Activated CD4-positive, alpha-beta T cell treated with anti-CD3 and anti-CD28 coated beads for 24 hours (primary cell): ENCODE results near the gene ATP2A3.
A peak's percentile ranks its signal among the peaks of the same experiment; 100 is the strongest.

Experiments
- DNase-seq, 2 donors: peaks; one replicate each; pipeline ENCODE4 v3.0.0-alpha.2; 2020; ENCODE audit warnings: low read depth in 2 of 2

Gene ATP2A3

GRCh38 chr17:3912827-3913226, 51.4 kb downstream of the ATP2A3 start:
- no peak for DNase-seq

- DNase-seq, result peak; percentile 44 to 58
These were observed 52.8 kb downstream of the ATP2A3 start for GRCh38 chr17:3911271-3912053.

GRCh38 chr17:3910420-3911270, 53.6 kb downstream of the ATP2A3 start:
- no peak for DNase-seq

- no peak for DNase-seq
These were observed 55.0 kb downstream of the ATP2A3 start for GRCh38 chr17:3909257-3909656.

GRCh38 chr17:3907483-3908216, 56.6 kb downstream of the ATP2A3 start:
- DNase-seq, result no peak

GRCh38 chr17:3906881-3907280, 57.4 kb downstream of the ATP2A3 start:
- DNase-seq, result no peak

DNA sequence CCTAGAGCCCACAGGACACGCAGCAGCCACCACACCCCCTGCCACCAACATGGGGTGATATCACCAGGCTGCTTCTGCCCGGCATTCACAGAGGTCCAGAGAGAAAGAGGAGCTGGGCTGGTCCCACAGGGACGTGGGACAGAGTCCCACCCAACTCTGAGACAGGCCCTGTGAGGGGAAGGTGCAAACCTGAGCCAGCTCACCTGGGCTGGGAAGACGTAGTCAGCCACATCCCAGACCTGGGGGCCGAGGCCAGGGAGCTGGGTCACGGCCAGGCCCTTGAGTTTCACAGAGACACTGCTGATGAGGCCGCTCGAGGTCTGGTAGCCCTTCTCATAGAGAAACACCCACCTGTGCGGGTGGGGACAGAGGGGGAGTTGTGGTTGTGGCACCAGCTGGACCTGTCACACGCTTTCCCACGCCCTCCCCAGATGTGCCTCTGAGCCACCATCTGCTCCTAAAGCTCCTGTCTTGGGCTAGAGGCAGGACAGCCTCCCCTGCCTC, 59.2 kb downstream of the ATP2A3 start:
- DNase-seq, result no peak

- no peak for DNase-seq
These were observed 59.7 kb downstream of the ATP2A3 start for GRCh38 chr17:3904501-3904900.

DNA sequence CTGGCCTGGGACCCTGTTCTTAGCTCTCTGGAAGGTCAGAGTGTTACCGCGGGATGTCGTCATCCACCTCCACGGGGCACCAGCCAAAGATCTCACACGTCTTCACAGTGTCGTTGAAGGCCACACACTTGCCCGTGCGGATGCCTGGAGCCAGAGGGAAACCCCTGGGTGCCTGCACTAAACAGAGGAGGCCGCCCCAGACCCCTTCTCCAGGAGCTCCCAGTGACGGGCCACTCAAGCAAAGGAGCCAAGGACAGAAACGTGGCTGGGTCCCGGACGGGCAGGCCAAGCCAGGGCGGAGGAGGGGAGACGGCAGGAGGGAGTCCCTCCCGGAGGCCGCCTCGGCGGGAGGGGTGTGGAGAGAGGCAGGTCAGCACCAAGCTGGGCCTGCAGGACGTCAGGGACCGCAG, 60.4 kb downstream of the ATP2A3 start:
- no peak for DNase-seq

GRCh38 chr17:3903051-3903825, 61.0 kb downstream of the ATP2A3 start:
- no peak for DNase-seq

DNA sequence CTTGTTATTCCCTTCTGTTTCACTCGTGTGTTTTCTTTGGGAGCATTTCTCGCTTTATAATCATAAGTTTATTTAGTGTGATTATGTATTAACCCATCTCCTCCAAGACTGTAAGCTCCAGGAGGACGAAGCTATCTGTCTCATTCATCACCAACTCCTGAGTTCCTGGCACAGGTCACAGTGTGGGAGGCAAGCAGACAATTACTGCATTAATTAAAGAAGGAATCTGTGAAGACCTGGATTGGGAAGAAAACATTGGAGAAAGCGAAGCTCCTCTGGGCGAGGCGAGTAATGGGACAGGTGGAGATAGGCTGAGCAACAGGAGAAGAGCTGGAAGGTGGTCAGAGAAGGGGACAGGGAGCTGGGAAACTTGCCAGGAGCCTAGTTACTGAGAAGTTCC, 63.6 kb downstream of the ATP2A3 start:
- no peak for DNase-seq

DNA sequence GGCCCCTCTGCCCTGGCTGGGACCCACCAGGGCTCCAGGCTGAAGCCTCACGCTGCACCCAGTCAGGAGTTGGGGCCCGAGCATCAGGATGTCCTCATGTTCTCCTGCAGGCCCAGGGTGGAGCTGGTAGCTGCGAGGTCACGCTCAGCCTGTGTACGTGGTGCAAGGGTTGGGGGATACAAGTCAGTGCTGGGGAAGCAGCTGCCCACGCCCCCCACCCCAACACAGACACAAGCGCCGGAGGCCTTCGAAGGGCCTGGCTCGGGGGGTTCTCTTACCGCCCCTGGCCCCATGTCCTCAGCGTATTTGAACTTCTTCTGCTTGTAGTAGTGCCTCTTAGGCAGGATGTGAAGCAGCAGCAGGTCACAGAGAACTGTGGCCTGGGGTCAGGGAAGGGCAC, 66.5 kb downstream of the ATP2A3 start:
- no peak for DNase-seq

DNA sequence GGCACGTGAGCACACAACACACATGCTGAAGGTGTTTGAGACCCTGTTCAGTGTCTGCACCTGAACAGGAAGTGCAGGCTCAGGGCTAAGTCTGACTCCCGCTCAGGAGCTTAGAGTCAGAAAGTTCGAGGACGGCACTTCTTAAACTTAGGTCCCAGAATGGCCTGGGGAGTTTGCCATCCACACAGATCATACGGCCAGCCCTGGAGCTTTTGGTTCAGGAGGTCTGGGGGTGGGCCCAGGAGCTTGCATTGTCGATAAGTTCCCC, 67.3 kb downstream of the ATP2A3 start:
- DNase-seq, result no peak

GRCh38 chr17:3896108-3896967, 67.9 kb downstream of the ATP2A3 start:
- DNase-seq, result no peak

DNA sequence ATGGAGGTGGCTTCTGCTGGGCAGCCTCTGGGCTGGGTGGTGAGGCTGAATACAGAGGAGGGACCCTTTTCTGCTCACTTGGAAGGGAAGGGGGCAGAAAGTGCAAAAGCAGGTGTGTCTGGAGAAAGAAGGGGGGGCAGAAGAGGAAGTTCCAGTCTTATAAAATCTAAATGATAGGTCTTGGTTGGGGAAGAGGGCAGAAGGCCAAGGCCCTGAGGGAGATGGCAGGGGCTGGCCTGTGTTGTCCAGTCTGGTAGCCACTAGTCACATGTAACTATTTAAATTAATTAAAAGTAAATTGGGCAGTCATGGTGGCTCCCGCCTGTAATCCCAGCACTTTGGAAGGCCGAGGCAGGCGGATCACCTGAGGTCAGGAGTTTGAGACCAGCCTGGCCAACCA, 68.9 kb downstream of the ATP2A3 start:
- no peak for DNase-seq

DNA sequence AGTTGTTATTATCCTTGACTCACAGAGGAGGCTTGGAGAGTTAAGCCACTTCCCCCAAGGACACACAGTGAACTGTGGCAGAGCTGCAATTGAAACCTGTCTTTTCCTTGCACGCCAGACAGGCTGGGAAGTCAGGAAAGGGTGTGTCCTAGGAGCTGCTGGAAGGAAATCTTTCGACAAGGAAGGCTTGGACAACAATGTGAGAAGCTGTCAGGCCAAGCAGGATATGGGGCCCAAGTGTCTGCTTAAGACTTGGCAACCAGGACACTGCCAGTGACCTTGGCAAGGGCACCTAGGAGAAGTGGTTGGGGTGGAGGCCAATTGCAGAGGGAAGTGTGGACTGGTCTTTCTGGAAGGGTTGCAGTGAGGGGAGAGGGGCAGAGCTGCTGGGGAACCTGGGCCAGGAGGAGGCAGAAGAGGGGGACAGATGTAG, 69.3 kb downstream of the ATP2A3 start:
- DNase-seq, result no peak

GRCh38 chr17:3894188-3894587, 70.0 kb downstream of the ATP2A3 start:
- DNase-seq, result no peak

DNA sequence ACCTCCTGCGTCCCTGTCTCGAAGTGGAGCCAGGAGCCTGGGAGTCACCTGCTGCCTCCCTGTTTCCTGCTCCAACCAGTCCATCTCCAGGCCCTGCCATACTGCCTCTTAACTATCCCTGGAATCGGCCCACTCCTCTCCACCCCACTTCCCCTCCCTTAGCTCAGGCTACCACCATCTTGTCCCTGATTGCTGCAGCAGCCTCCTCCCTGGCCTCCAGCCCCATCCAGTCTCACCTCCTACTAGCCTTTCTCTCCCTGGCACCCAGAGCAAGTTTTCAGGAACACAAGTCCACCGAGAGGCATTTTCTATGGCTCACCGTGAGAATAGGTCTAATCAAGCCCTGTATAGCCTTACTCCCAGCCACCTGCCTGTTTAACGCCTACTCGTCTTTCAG, 70.5 kb downstream of the ATP2A3 start:
- DNase-seq, result no peak

DNA sequence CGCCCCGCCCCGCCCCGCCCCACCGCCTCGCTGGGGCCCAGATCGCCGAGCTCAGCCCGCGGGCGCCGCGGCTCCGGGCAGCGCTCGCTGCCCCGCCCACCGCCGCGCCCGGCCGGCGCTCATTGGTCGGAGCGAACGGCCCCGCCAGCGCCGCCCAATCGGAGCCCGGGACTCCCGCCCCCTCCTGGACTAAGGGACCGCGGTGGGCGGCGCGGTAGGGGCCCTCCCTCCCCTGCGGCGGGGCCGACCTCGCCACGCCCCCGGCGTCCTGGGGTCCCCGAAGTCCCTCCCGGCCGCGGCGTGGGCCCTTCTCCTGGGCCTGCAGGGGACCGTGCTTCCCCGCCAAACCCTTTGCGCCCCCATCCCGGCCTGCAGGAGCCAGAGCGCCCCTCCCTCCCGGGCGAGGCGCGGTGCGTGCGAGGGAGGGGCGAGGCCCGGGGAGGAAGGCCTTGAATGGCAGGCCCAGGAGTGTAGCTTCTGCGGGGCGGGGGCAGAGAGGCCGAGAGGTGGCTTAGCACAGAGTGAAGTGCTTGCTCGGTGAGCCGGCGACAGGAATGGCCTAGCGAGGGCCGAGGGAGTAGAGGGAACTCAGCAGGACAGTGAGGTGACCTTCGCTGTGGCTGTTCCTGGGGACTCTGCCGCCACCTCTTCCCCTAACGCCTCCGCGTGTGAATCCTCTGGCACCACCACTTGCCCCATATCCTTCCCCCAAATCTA, 71.1 kb downstream of the ATP2A3 start, which contains the start of gene CAMKK1:
TSS of gene CAMKK1 (minus strand) at position 51 of the 717 bp plus-strand sequence. CDS start 7,366 bp downstream, outside the sequence.
- peak; percentile 81 to 84 for DNase-seq
